Keratinocyte (primary cell): ENCODE data around the gene POU4F1. TPM values are rescaled to one million over a fixed set of nuclear protein-coding genes. Genes with fewer than 3 reads are reported as not detected.

ENCODE experiments used
- DNase-seq: peaks from one replicate; pipeline ENCODE4 v3.0.0-alpha.2; 2011; ENCODE audit warnings: low read depth, missing footprints, low spot score
- FAIRE-seq: peaks from 2 replicates; lab custom pipeline; 2011; peaks lifted over from hg19 to GRCh38; lab: Jason Lieb, UNC
- H2AFZ ChIP-seq: 2 replicates; pipeline ENCODE4 v1.6.0; 2012; ENCODE audit warnings: low read length, control low read depth, inconsistent platforms; ENCODE audit not compliant: control insufficient read depth
- H3K27ac ChIP-seq: 2 replicates; pipeline ENCODE4 v1.5.1; 2011; ENCODE audit warnings: low read length; ENCODE audit not compliant: control insufficient read depth, insufficient read depth
- H3K27me3 ChIP-seq: 3 replicates; pipeline ENCODE4 v1.6.0; 2011; ENCODE audit warnings: low read length; ENCODE audit not compliant: control insufficient read depth, insufficient read depth; ENCODE audit errors: extremely low read depth
- H3K36me3 ChIP-seq, 2 experiments: 2 replicates in 1 of 2; 3 replicates in 1 of 2; pipeline ENCODE4 v1.5.1; 2011; ENCODE audit warnings: low read length in 2 of 2, mild to moderate bottlenecking in 1 of 2; ENCODE audit not compliant: control insufficient read depth in 2 of 2, insufficient read depth in 2 of 2; ENCODE audit errors: extremely low read depth in 1 of 2
- H3K4me1 ChIP-seq: 3 replicates; pipeline ENCODE4 v1.5.1; 2011; ENCODE audit warnings: low read length; ENCODE audit not compliant: control insufficient read depth, insufficient read depth; ENCODE audit errors: extremely low read depth
- H3K4me2 ChIP-seq: 3 replicates; pipeline ENCODE4 v1.6.0; 2011; ENCODE audit warnings: low read depth, low read length; ENCODE audit not compliant: control insufficient read depth, insufficient read depth; ENCODE audit errors: extremely low read depth
- H3K4me3 ChIP-seq, 3 experiments: fragments of 200-600 bp in 1 of 3; sonication (generic) in 1 of 3; 2 replicates in 2 of 3; 3 replicates in 1 of 3; pipeline ENCODE4 v1.5.1; 2011 to 2016; ENCODE audit warnings: low read length in 3 of 3, mild to moderate bottlenecking in 3 of 3, control low read depth in 2 of 3, inconsistent platforms in 1 of 3, low read depth in 1 of 3, mixed read lengths in 1 of 3, mixed run types in 1 of 3, moderate library complexity in 1 of 3; ENCODE audit not compliant: control insufficient read depth in 2 of 3, insufficient read depth in 2 of 3; ENCODE audit errors: extremely low read depth in 1 of 3
- H3K79me2 ChIP-seq: 2 replicates; pipeline ENCODE4 v1.6.0; 2012; ENCODE audit warnings: low read length; ENCODE audit not compliant: control insufficient read depth, insufficient read depth
- H3K9ac ChIP-seq: 3 replicates; pipeline ENCODE4 v1.6.0; 2011; ENCODE audit warnings: low read length; ENCODE audit not compliant: control insufficient read depth, insufficient read depth; ENCODE audit errors: extremely low read depth
- H3K9me1 ChIP-seq: 3 replicates; pipeline ENCODE4 v1.6.0; 2011; ENCODE audit warnings: low read length; ENCODE audit not compliant: control insufficient read depth, insufficient read depth; ENCODE audit errors: extremely low read depth
- H3K9me3 ChIP-seq: 2 replicates; pipeline ENCODE4 v1.5.1; 2012; ENCODE audit warnings: low read depth, low read length; ENCODE audit not compliant: control insufficient read depth
- H4K20me1 ChIP-seq: 3 replicates; pipeline ENCODE4 v1.6.0; 2011; ENCODE audit warnings: low read length; ENCODE audit not compliant: control insufficient read depth, insufficient read depth; ENCODE audit errors: extremely low read depth
- CTCF ChIP-seq, 3 experiments: IDR thresholded peaks in 1 of 3; conservative IDR thresholded peaks in 1 of 3; optimal IDR thresholded peaks in 1 of 3; 2 replicates in 2 of 3; 3 replicates in 1 of 3; pipeline versions ENCODE3 to v1.5.1; 2011; ENCODE audit warnings: low read length in 3 of 3, mild to moderate bottlenecking in 3 of 3, moderate library complexity in 2 of 3, control low read depth in 1 of 3, inconsistent platforms in 1 of 3; ENCODE audit not compliant: insufficient read depth in 2 of 3; ENCODE audit errors: extremely low read depth in 1 of 3
- EZH2 ChIP-seq: IDR thresholded peaks from one replicate; pipeline ENCODE4 v1.6.1; 2012; ENCODE audit warnings: inconsistent platforms, mild to moderate bottlenecking, low read length, moderate library complexity
- dilution Hi-C: fragments of 300-500 bp; cut with MboI; formaldehyde crosslinking; loops from one replicate; pipeline ENCODE4 v1.7.0; 2020; ENCODE audit warnings: low sequenced_read_pairs; ENCODE audit not compliant: extremely low pct_ligation_motif_present
- polyA plus RNA-seq, 5 experiments: library from polyadenylated mRNA; depleted of rRNA in 3 of 5; stranded (reverse) in 3 of 5; stranded (forward) in 1 of 5; unstranded in 1 of 5; fragments of >200 nt; gene quantifications; 1 replicate in 1 of 5; 2 replicates in 3 of 5; 3 replicates in 1 of 5; pipeline versions ENCODE4 v1.2.1 to v1.2.3, GENCODE V29; 2011 to 2012; ENCODE audit warnings: missing spikeins in 2 of 5, low read depth in 1 of 5, low replicate concordance in 1 of 5

Gene POU4F1
- polyA plus RNA-seq, 1 donor (not counting 4 experiments of a cell fraction or from before 2014, with no cell fraction given), result not detected

DNA sequence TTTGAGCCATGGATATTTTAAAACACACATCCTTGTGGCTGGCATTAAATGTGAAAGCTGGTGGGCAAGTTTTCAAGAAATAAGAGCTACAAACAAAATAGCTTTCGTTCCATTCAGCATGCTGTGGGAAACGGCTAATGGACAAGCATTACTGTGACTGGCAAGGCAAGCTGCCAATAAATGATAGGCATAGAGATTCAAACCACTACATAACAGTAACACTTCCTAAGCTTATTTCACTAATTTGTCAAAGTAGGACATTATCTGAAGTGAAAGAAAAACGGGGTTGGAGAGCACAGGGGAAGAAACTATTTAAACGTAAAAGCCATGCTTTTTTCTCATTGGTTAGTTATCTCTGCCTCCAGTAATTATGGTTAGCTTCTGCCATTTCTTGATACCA lies 29.6 kb upstream of the POU4F1 start:
- H3K36me3 ChIP-seq, result peaks cover 4 to 7% of the 10 kb centered on the region in 2 experiments
- no peak for FAIRE-seq
- H3K27ac ChIP-seq, result no peak overlapping the region
- H3K9me1 ChIP-seq, result no peaks in the 10 kb centered on the region
- TF ChIP-seq CTCF (optimal IDR thresholded peaks at IDR 0.05 in 1 of 3, IDR thresholded peaks at IDR 0.05 in 1 of 3, conservative IDR thresholded peaks at IDR 0.05 in 1 of 3; ENCODE audit: extremely low read depth in 1 of 3, insufficient read depth in 2 of 3, low read length in 3 of 3), result no peak
- TF ChIP-seq EZH2, result no peak
- H3K9me3 ChIP-seq, result no peaks in the 10 kb centered on the region
- no peak overlapping the region for H2AFZ ChIP-seq
- H4K20me1 ChIP-seq, result no peaks in the 10 kb centered on the region
- no peak overlapping the region for H3K4me2 ChIP-seq
- no peaks in the 10 kb centered on the region for H3K27me3 ChIP-seq
- no peak overlapping the region for H3K4me3 ChIP-seq
- H3K9ac ChIP-seq, result no peak overlapping the region
- no peaks in the 10 kb centered on the region for H3K79me2 ChIP-seq
- no peak for DNase-seq
- H3K4me1 ChIP-seq, result no peaks in the 10 kb centered on the region
- dilution Hi-C loops, result no loop called here

- H2AFZ ChIP-seq, result no peak overlapping the region
- FAIRE-seq (no peak), DNase-seq (no peak)
- no peak overlapping the region for H3K4me3 ChIP-seq
- no peaks in the 10 kb centered on the region for H3K79me2 ChIP-seq
- H3K27ac ChIP-seq, result no peak overlapping the region
- no peaks in the 10 kb centered on the region for H3K9me1 ChIP-seq
- no peaks in the 10 kb centered on the region for H3K9me3 ChIP-seq
- peaks cover 4 to 5% of the 10 kb centered on the region in 2 experiments for H3K36me3 ChIP-seq
- H3K9ac ChIP-seq, result no peak overlapping the region
- dilution Hi-C loops, result no loop called here
- no peak for TF ChIP-seq EZH2
- TF ChIP-seq CTCF (optimal IDR thresholded peaks at IDR 0.05 in 1 of 3, IDR thresholded peaks at IDR 0.05 in 1 of 3, conservative IDR thresholded peaks at IDR 0.05 in 1 of 3; ENCODE audit: extremely low read depth in 1 of 3, insufficient read depth in 2 of 3, low read length in 3 of 3), result no peak
- H3K4me1 ChIP-seq, result no peaks in the 10 kb centered on the region
- H4K20me1 ChIP-seq, result no peaks in the 10 kb centered on the region
- no peak overlapping the region for H3K4me2 ChIP-seq
- no peaks in the 10 kb centered on the region for H3K27me3 ChIP-seq
Observed at GRCh38 chr13:78631077-78631476, 27.7 kb upstream of the POU4F1 start.
